Keratinocyte (primary cell): ENCODE measurements around the gene GRHPR. TPM values are rescaled to one million over a fixed set of nuclear protein-coding genes. Genes with fewer than 3 reads are reported as not detected.

Experiments
- DNase-seq: peaks from one replicate; pipeline ENCODE4 v3.0.0-alpha.2; 2011; ENCODE audit warnings: low read depth, missing footprints, low spot score
- FAIRE-seq: peaks from 2 replicates; lab custom pipeline; 2011; peaks lifted over from hg19 to GRCh38; lab: Jason Lieb, UNC
- H2AFZ ChIP-seq: 2 replicates; pipeline ENCODE4 v1.6.0; 2012; ENCODE audit warnings: low read length, control low read depth, inconsistent platforms; ENCODE audit not compliant: control insufficient read depth
- H3K27ac ChIP-seq: 2 replicates; pipeline ENCODE4 v1.5.1; 2011; ENCODE audit warnings: low read length; ENCODE audit not compliant: control insufficient read depth, insufficient read depth
- H3K27me3 ChIP-seq: 3 replicates; pipeline ENCODE4 v1.6.0; 2011; ENCODE audit warnings: low read length; ENCODE audit not compliant: control insufficient read depth, insufficient read depth; ENCODE audit errors: extremely low read depth
- H3K36me3 ChIP-seq, 2 experiments: 2 replicates in 1 of 2; 3 replicates in 1 of 2; pipeline ENCODE4 v1.5.1; 2011; ENCODE audit warnings: low read length in 2 of 2, mild to moderate bottlenecking in 1 of 2; ENCODE audit not compliant: control insufficient read depth in 2 of 2, insufficient read depth in 2 of 2; ENCODE audit errors: extremely low read depth in 1 of 2
- H3K4me1 ChIP-seq: 3 replicates; pipeline ENCODE4 v1.5.1; 2011; ENCODE audit warnings: low read length; ENCODE audit not compliant: control insufficient read depth, insufficient read depth; ENCODE audit errors: extremely low read depth
- H3K4me2 ChIP-seq: 3 replicates; pipeline ENCODE4 v1.6.0; 2011; ENCODE audit warnings: low read depth, low read length; ENCODE audit not compliant: control insufficient read depth, insufficient read depth; ENCODE audit errors: extremely low read depth
- H3K4me3 ChIP-seq, 3 experiments: fragments of 200-600 bp in 1 of 3; sonication (generic) in 1 of 3; 2 replicates in 2 of 3; 3 replicates in 1 of 3; pipeline ENCODE4 v1.5.1; 2011 to 2016; ENCODE audit warnings: low read length in 3 of 3, mild to moderate bottlenecking in 3 of 3, control low read depth in 2 of 3, inconsistent platforms in 1 of 3, low read depth in 1 of 3, mixed read lengths in 1 of 3, mixed run types in 1 of 3, moderate library complexity in 1 of 3; ENCODE audit not compliant: control insufficient read depth in 2 of 3, insufficient read depth in 2 of 3; ENCODE audit errors: extremely low read depth in 1 of 3
- H3K79me2 ChIP-seq: 2 replicates; pipeline ENCODE4 v1.6.0; 2012; ENCODE audit warnings: low read length; ENCODE audit not compliant: control insufficient read depth, insufficient read depth
- H3K9ac ChIP-seq: 3 replicates; pipeline ENCODE4 v1.6.0; 2011; ENCODE audit warnings: low read length; ENCODE audit not compliant: control insufficient read depth, insufficient read depth; ENCODE audit errors: extremely low read depth
- H3K9me1 ChIP-seq: 3 replicates; pipeline ENCODE4 v1.6.0; 2011; ENCODE audit warnings: low read length; ENCODE audit not compliant: control insufficient read depth, insufficient read depth; ENCODE audit errors: extremely low read depth
- H3K9me3 ChIP-seq: 2 replicates; pipeline ENCODE4 v1.5.1; 2012; ENCODE audit warnings: low read depth, low read length; ENCODE audit not compliant: control insufficient read depth
- H4K20me1 ChIP-seq: 3 replicates; pipeline ENCODE4 v1.6.0; 2011; ENCODE audit warnings: low read length; ENCODE audit not compliant: control insufficient read depth, insufficient read depth; ENCODE audit errors: extremely low read depth
- CTCF ChIP-seq, 3 experiments: IDR thresholded peaks in 1 of 3; conservative IDR thresholded peaks in 1 of 3; optimal IDR thresholded peaks in 1 of 3; 2 replicates in 2 of 3; 3 replicates in 1 of 3; pipeline versions ENCODE3 to v1.5.1; 2011; ENCODE audit warnings: low read length in 3 of 3, mild to moderate bottlenecking in 3 of 3, moderate library complexity in 2 of 3, control low read depth in 1 of 3, inconsistent platforms in 1 of 3; ENCODE audit not compliant: insufficient read depth in 2 of 3; ENCODE audit errors: extremely low read depth in 1 of 3
- EZH2 ChIP-seq: IDR thresholded peaks from one replicate; pipeline ENCODE4 v1.6.1; 2012; ENCODE audit warnings: inconsistent platforms, mild to moderate bottlenecking, low read length, moderate library complexity
- dilution Hi-C: fragments of 300-500 bp; cut with MboI; formaldehyde crosslinking; loops from one replicate; pipeline ENCODE4 v1.7.0; 2020; ENCODE audit warnings: low sequenced_read_pairs; ENCODE audit not compliant: extremely low pct_ligation_motif_present
- polyA plus RNA-seq, 5 experiments: library from polyadenylated mRNA; depleted of rRNA in 3 of 5; stranded (reverse) in 3 of 5; stranded (forward) in 1 of 5; unstranded in 1 of 5; fragments of >200 nt; gene quantifications; 1 replicate in 1 of 5; 2 replicates in 3 of 5; 3 replicates in 1 of 5; pipeline versions ENCODE4 v1.2.1 to v1.2.3, GENCODE V29; 2011 to 2012; ENCODE audit warnings: missing spikeins in 2 of 5, low read depth in 1 of 5, low replicate concordance in 1 of 5

Gene GRHPR
- polyA plus RNA-seq, 1 donor (not counting 4 experiments of a cell fraction or from before 2014, with no cell fraction given), result 116 TPM

GRCh38 chr9:37417857-37418618 lies 4.5 kb upstream of the GRHPR start:
- Histone ChIP-seq H3K9ac (no peak overlapping the region), H2AFZ (no peak overlapping the region), H3K4me2 (no peak overlapping the region), H4K20me1 (no peaks in the 10 kb centered on the region), H3K9me3 (no peaks in the 10 kb centered on the region), H3K9me1 (no peaks in the 10 kb centered on the region), H3K36me3 (no peaks in the 10 kb centered on the region), H3K27me3 (no peaks in the 10 kb centered on the region), H3K4me3 (no peak overlapping the region), H3K27ac (no peak overlapping the region), H3K4me1 (peaks cover 47% of the 10 kb centered on the region), H3K79me2 (peaks cover 9% of the 10 kb centered on the region)
- no peak for DNase-seq
- FAIRE-seq, result no peak
- dilution Hi-C loops, result loop anchor here (25.0 kb wide), 1 partner anchor 106 kb away; no protein-coding TSS in a partner anchor
- TF ChIP-seq CTCF (optimal IDR thresholded peaks at IDR 0.05 in 1 of 3, IDR thresholded peaks at IDR 0.05 in 1 of 3, conservative IDR thresholded peaks at IDR 0.05 in 1 of 3; ENCODE audit: extremely low read depth in 1 of 3, insufficient read depth in 2 of 3, low read length in 3 of 3) (no peak), EZH2 (no peak)

- H3K36me3 ChIP-seq, result peaks cover 0 to 2% of the 10 kb centered on the region in 2 experiments
- no peaks in the 10 kb centered on the region for H3K27me3 ChIP-seq
- peaks cover 47% of the 10 kb centered on the region for H3K4me1 ChIP-seq
- no peak overlapping the region for H3K4me3 ChIP-seq
- dilution Hi-C loops, result loop anchor here (25.0 kb wide), 1 partner anchor 107 kb away; no protein-coding TSS in a partner anchor
- no peak for DNase-seq
- H3K9me3 ChIP-seq, result no peaks in the 10 kb centered on the region
- H3K27ac ChIP-seq, result no peak overlapping the region
- no peak overlapping the region for H3K4me2 ChIP-seq
- TF ChIP-seq CTCF (optimal IDR thresholded peaks at IDR 0.05 in 1 of 3, IDR thresholded peaks at IDR 0.05 in 1 of 3, conservative IDR thresholded peaks at IDR 0.05 in 1 of 3; ENCODE audit: extremely low read depth in 1 of 3, insufficient read depth in 2 of 3, low read length in 3 of 3) (no peak), EZH2 (no peak)
- H2AFZ ChIP-seq, result no peak overlapping the region
- no peaks in the 10 kb centered on the region for H4K20me1 ChIP-seq
- peaks cover 21% of the 10 kb centered on the region for H3K79me2 ChIP-seq
- H3K9me1 ChIP-seq, result no peaks in the 10 kb centered on the region
- FAIRE-seq, result no peak
- H3K9ac ChIP-seq, result no peak overlapping the region
Observed at GRCh38 chr9:37419204-37419603, 3.3 kb upstream of the GRHPR start.
